H1 (cell line): Measurements from ENCODE around the gene ARHGEF16. TPM values are rescaled to one million over a fixed set of nuclear protein-coding genes. Genes with fewer than 3 reads are reported as not detected.

Experiments
- RXRA ChIP-seq: IDR thresholded peaks from 2 replicates; pipeline ENCODE4 v1.6.1; 2011; ENCODE audit warnings: low read depth, mild to moderate bottlenecking, low read length, moderate library complexity; ENCODE audit not compliant: insufficient read depth
- polyA plus RNA-seq, 7 experiments: library from polyadenylated mRNA; depleted of rRNA in 3 of 7; stranded (reverse) in 5 of 7; unstranded in 2 of 7; fragments of >200 nt in 5 of 7; fragments of 200-250 nt in 2 of 7; gene quantifications; 1 replicate in 5 of 7; 2 replicates in 1 of 7; 4 replicates in 1 of 7; pipeline versions ENCODE4 v1.2.1 to v1.2.3, GENCODE V29; 2011 to 2013; ENCODE audit warnings: missing spikeins in 2 of 7, mixed read lengths in 2 of 7
- total RNA-seq: library from RNA; stranded (reverse); fragmentation: NEBNext Ultra II Directional; extraction: Animal tissue kit (Norgen Biotek cat#: 25700); gene quantifications from 2 replicates; pipeline ENCODE4 v1.2.1, GENCODE V29; 2021

ARHGEF16 gene
- total and polyA plus RNA-seq, 2 of the 8 experiments (the other 6 are each of a cell fraction or from before 2014, with no cell fraction given), result 18.3 to 20.7 TPM

DNA sequence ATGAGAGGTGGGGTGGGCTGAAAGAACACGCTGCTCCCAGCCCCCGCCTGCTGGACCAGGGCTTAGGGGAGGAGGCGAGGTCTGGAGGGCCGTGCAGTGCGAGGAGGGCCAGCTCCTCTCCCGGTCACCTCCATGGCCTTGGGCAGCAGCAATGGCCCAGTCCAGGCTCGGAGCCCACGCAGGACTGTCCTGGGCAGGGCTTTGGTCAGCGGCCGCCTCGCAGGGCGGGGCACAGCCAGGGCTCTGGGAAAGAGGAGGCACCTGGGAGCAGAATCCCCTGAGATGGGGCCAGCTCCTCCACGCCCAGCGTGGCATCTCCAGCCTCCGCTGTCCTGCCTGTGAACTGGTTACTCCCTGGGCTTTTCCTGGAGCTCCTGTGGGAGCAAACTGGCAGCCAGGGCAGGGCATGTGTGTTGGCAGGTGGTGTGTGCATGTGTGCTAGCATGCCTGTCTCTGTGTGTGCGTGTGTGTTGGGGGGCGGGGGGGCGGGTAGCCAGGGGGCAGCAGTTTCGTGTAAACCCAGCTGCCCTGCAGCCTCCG, 27.4 kb downstream of the ARHGEF16 start (continued):
- TF ChIP-seq RXRA, result no peak
